H9 (cell line): ENCODE data around the gene SRGN. TPM values are rescaled to one million over a fixed set of nuclear protein-coding genes. Genes with fewer than 3 reads are reported as not detected.
"Not testable (repeated sequence)": the region's sequence is repeated elsewhere in the genome, so short reads cannot be mapped to it uniquely, and the experiment has no call there.

Source experiments
- DNase-seq: peaks from one replicate; pipeline ENCODE4 v3.0.0-alpha.2; 2017
- H2AFZ ChIP-seq: one replicate; pipeline ENCODE4 v1.6.1; 2013; ENCODE audit warnings: mild to moderate bottlenecking, low read length, control low read depth, moderate library complexity
- H2AK5ac ChIP-seq: 2 replicates; pipeline ENCODE4 v1.6.1; 2013; ENCODE audit warnings: low read length, control low read depth, mixed read lengths; ENCODE audit not compliant: insufficient read length
- H2BK120ac ChIP-seq: one replicate; pipeline ENCODE4 v1.6.1; 2013; ENCODE audit warnings: low read depth, mild to moderate bottlenecking, low read length, control low read depth, inconsistent platforms; ENCODE audit not compliant: poor library complexity, severe bottlenecking
- H2BK12ac ChIP-seq: 2 replicates; pipeline ENCODE4 v1.6.1; 2013; ENCODE audit warnings: low read length, control low read depth, mixed read lengths, low read depth; ENCODE audit not compliant: insufficient read length
- H2BK15ac ChIP-seq: 2 replicates; pipeline ENCODE4 v1.6.1; 2013; ENCODE audit warnings: low read depth, low read length, control low read depth
- H2BK20ac ChIP-seq: one replicate; pipeline ENCODE4 v1.6.1; 2013; ENCODE audit warnings: low read depth, mild to moderate bottlenecking, low read length, control low read depth, inconsistent platforms; ENCODE audit not compliant: poor library complexity, severe bottlenecking
- H2BK5ac ChIP-seq: 2 replicates; pipeline ENCODE4 v1.6.1; 2013; ENCODE audit warnings: low read length, control low read depth, mixed read lengths; ENCODE audit not compliant: insufficient read length
- H3K14ac ChIP-seq: 2 replicates; pipeline ENCODE4 v1.6.1; 2013; ENCODE audit warnings: low read length, control low read depth; ENCODE audit not compliant: insufficient read depth
- H3K18ac ChIP-seq: 2 replicates; pipeline ENCODE4 v1.6.1; 2013; ENCODE audit warnings: low read depth, mild to moderate bottlenecking, mixed read lengths, low read length, control low read depth; ENCODE audit not compliant: insufficient read length
- H3K23ac ChIP-seq: 2 replicates; pipeline ENCODE4 v1.6.1; 2013; ENCODE audit warnings: low read length, control low read depth, mixed read lengths, low read depth; ENCODE audit not compliant: insufficient read length
- H3K23me2 ChIP-seq: 2 replicates; pipeline ENCODE4 v1.6.1; 2013; ENCODE audit warnings: low read depth, mild to moderate bottlenecking, mixed read lengths, low read length, control low read depth; ENCODE audit not compliant: insufficient read length, poor library complexity, severe bottlenecking
- H3K27ac ChIP-seq: 2 replicates; pipeline ENCODE4 v1.5.1; 2013; ENCODE audit warnings: low read length, control low read depth, mixed read lengths, low read depth; ENCODE audit not compliant: insufficient read length
- H3K27me3 ChIP-seq: 2 replicates; pipeline ENCODE4 v1.6.1; 2013; ENCODE audit warnings: low read length, control low read depth, inconsistent platforms; ENCODE audit not compliant: insufficient read depth
- H3K4ac ChIP-seq: 2 replicates; pipeline ENCODE4 v1.6.1; 2013; ENCODE audit warnings: low read depth, mild to moderate bottlenecking, control low read depth, inconsistent platforms, low read length, moderate library complexity
- H3K4me1 ChIP-seq: 2 replicates; pipeline ENCODE4 v1.6.1; 2013; ENCODE audit warnings: low read length, control low read depth, inconsistent platforms; ENCODE audit not compliant: insufficient read depth
- H3K4me2 ChIP-seq: 2 replicates; pipeline ENCODE4 v1.6.1; 2013; ENCODE audit warnings: low read length, control low read depth, mixed read lengths; ENCODE audit not compliant: insufficient read length, insufficient read depth
- H3K56ac ChIP-seq: 2 replicates; pipeline ENCODE4 v1.6.1; 2013; ENCODE audit warnings: low read depth, mild to moderate bottlenecking, mixed read lengths, low read length, control low read depth; ENCODE audit not compliant: insufficient read length
- H3K79me1 ChIP-seq: 2 replicates; pipeline ENCODE4 v1.6.1; 2013; ENCODE audit warnings: low read depth, mild to moderate bottlenecking, moderate library complexity, low read length, control low read depth, inconsistent platforms; ENCODE audit not compliant: insufficient read depth, poor library complexity, severe bottlenecking
- H3K79me2 ChIP-seq: 2 replicates; pipeline ENCODE4 v1.6.1; 2013; ENCODE audit warnings: low read length, control low read depth, inconsistent platforms; ENCODE audit not compliant: insufficient read depth
- H3K9ac ChIP-seq: 2 replicates; pipeline ENCODE4 v1.6.1; 2013; ENCODE audit warnings: low read length, control low read depth, mixed read lengths; ENCODE audit not compliant: insufficient read length; ENCODE audit errors: extremely low read depth
- H3K9me3 ChIP-seq: one replicate; pipeline ENCODE4 v1.6.1; 2013; ENCODE audit warnings: low read depth, low read length, inconsistent platforms; ENCODE audit not compliant: control insufficient read depth
- H3T11ph ChIP-seq: one replicate; pipeline ENCODE4 v1.6.1; 2013; ENCODE audit warnings: mild to moderate bottlenecking, low read length, control low read depth, inconsistent platforms
- H4K20me1 ChIP-seq: one replicate; pipeline ENCODE4 v1.6.1; 2013; ENCODE audit not compliant: control insufficient read depth, insufficient read length, insufficient read depth
- H4K5ac ChIP-seq: 2 replicates; pipeline ENCODE4 v1.6.1; 2013; ENCODE audit warnings: low read depth, mild to moderate bottlenecking, mixed read lengths, low read length, control low read depth; ENCODE audit not compliant: insufficient read length
- H4K8ac ChIP-seq: replicated peaks from 2 replicates; pipeline ENCODE4 v1.6.1; 2013; ENCODE audit warnings: low read length, control low read depth, mixed read lengths, low read depth; ENCODE audit not compliant: insufficient read length
- H4K91ac ChIP-seq: 2 replicates; pipeline ENCODE4 v1.6.1; 2013; ENCODE audit warnings: low read depth, mild to moderate bottlenecking, moderate library complexity, mixed read lengths, low read length, control low read depth; ENCODE audit not compliant: insufficient read length
- H3K27ac Mint-ChIP-seq, 3 experiments: 2 replicates in 2 of 3; 3 replicates in 1 of 3; pipeline ENCODE4 v1.8.0; 2020 to 2021; ENCODE audit warnings: mixed read lengths in 3 of 3, mild to moderate bottlenecking in 1 of 3, moderate library complexity in 1 of 3
- H3K27me3 Mint-ChIP-seq: 2 replicates; pipeline ENCODE4 v1.8.0; 2021; ENCODE audit warnings: low read depth, mild to moderate bottlenecking, moderate library complexity, mixed read lengths
- H3K36me3 Mint-ChIP-seq, 3 experiments: 2 replicates in 2 of 3; 3 replicates in 1 of 3; pipeline ENCODE4 v1.8.0; 2020 to 2021; ENCODE audit warnings: low read depth in 3 of 3, mixed read lengths in 3 of 3; ENCODE audit not compliant: insufficient read depth in 1 of 3
- H3K4me1 Mint-ChIP-seq, 2 experiments: 2 replicates each; pipeline ENCODE4 v1.8.0; 2020; ENCODE audit warnings: mixed read lengths in 2 of 2
- H3K4me3 Mint-ChIP-seq, 2 experiments: 2 replicates in 1 of 2; 3 replicates in 1 of 2; pipeline ENCODE4 v1.8.0; 2020 to 2021; ENCODE audit warnings: mild to moderate bottlenecking in 2 of 2, mixed read lengths in 2 of 2, moderate library complexity in 1 of 2
- H3K9me3 Mint-ChIP-seq, 2 experiments: 2 replicates in 1 of 2; 3 replicates in 1 of 2; pipeline ENCODE4 v1.8.0; 2020; ENCODE audit warnings: mild to moderate bottlenecking in 2 of 2, mixed read lengths in 2 of 2, moderate library complexity in 1 of 2
- CTCF ChIP-seq: fragments of 200-600 bp; sonication (generic); conservative IDR thresholded peaks from 3 replicates; pipeline ENCODE4 v1.8.0; 2021; ENCODE audit warnings: antibody characterized with exemption, mild to moderate bottlenecking
- WGBS: extraction: QIAGEN DNeasy Blood & Tissue Kit; methylation state at CpG from one replicate; pipeline ENCODE4 v1.1.7; 2013; ENCODE audit warnings: missing lambda C conversion rate, low lambda C conversion rate, mixed read lengths; ENCODE audit not compliant: insufficient read length; ENCODE audit errors: extremely low coverage; 5-methylcytosine and 5-hydroxymethylcytosine counted together
- long read RNA-seq: library from polyadenylated mRNA; unstranded; transcript quantifications from one replicate; pipeline ENCODE4 v2.0.0, GENCODE V29; 2020
- total RNA-seq: library from RNA; stranded (reverse); gene quantifications from 2 replicates; pipeline ENCODE4 v1.2.1, GENCODE V29; 2021

SRGN gene
- total RNA-seq: not detected in 2 replicates
- long read RNA-seq: 0 reads

- H3K14ac ChIP-seq: no peak within 1 kb of the TSS
- H3K23me2 ChIP-seq: no peaks in the 10 kb centered on the region
- no peak for DNase-seq
- H3K4ac ChIP-seq: no peak within 1 kb of the TSS
- no peak within 1 kb of the TSS for H2AK5ac ChIP-seq
- H3K23ac ChIP-seq: no peak within 1 kb of the TSS
- no peaks in the 10 kb centered on the region for H3K79me2 ChIP-seq
- no peak within 1 kb of the TSS for H2BK20ac ChIP-seq
- H3K4me3 Mint-ChIP-seq: no peak within 1 kb of the TSS
- H4K5ac ChIP-seq: no peak within 1 kb of the TSS
- H2BK120ac ChIP-seq: no peak within 1 kb of the TSS
- H3K4me2 ChIP-seq: no peak within 1 kb of the TSS
- no peak within 1 kb of the TSS for H3K27ac ChIP-seq
- peaks cover 16 to 22% of the 10 kb centered on the region in 2 experiments for H3K4me1 Mint-ChIP-seq
- no peak within 1 kb of the TSS for H3K56ac ChIP-seq
- no peaks in the 10 kb centered on the region for H3K4me1 ChIP-seq
- no peak within 1 kb of the TSS for H3K18ac ChIP-seq
- no peaks in the 10 kb centered on the region; the same call in 1 of the 2 replicates for H3K27me3 Mint-ChIP-seq
- H3K9ac ChIP-seq: no peak within 1 kb of the TSS
- H2AFZ ChIP-seq: no peak within 1 kb of the TSS
- H3K36me3 Mint-ChIP-seq: no peaks in the 10 kb centered on the region
- H3K9me3 ChIP-seq: no peaks in the 10 kb centered on the region
- no peaks in the 10 kb centered on the region for H3K9me3 Mint-ChIP-seq
- no peak within 1 kb of the TSS for H4K8ac ChIP-seq
- no peak within 1 kb of the TSS for H2BK15ac ChIP-seq
- H3K27ac Mint-ChIP-seq: no peak within 1 kb of the TSS
- WGBS: no CpG with 5 or more reads among the region's 10 CpGs
- no peaks in the 10 kb centered on the region for H3K27me3 ChIP-seq
- H3K79me1 ChIP-seq: no peaks in the 10 kb centered on the region
- no peaks in the 10 kb centered on the region for H4K20me1 ChIP-seq
- H3T11ph ChIP-seq: no peak within 1 kb of the TSS
- no peak within 1 kb of the TSS for H4K91ac ChIP-seq
- no peak within 1 kb of the TSS for H2BK12ac ChIP-seq
- no peak for TF ChIP-seq CTCF
- no peak within 1 kb of the TSS for H2BK5ac ChIP-seq
These were observed at the start of gene SRGN for GRCh38 chr10:69087590-69088470. Gene SRGN (plus strand): TSS chr10:69088103. CDS start chr10:69088158, 55 bp downstream.

GRCh38 chr10:69040904-69041303 is 47.0 kb upstream of the SRGN start:
- H3K4ac ChIP-seq, H3K9ac ChIP-seq, H2AK5ac ChIP-seq, H4K20me1 ChIP-seq, H3K23me2 ChIP-seq, H3K36me3 Mint-ChIP-seq, H3K27ac Mint-ChIP-seq, H3K4me3 Mint-ChIP-seq, H3K27ac ChIP-seq, H3K4me1 ChIP-seq, H4K5ac ChIP-seq, H3T11ph ChIP-seq, H3K18ac ChIP-seq, H3K4me1 Mint-ChIP-seq, H4K91ac ChIP-seq, H3K56ac ChIP-seq, H2BK5ac ChIP-seq, H3K14ac ChIP-seq, H3K27me3 Mint-ChIP-seq, H3K9me3 ChIP-seq, H3K23ac ChIP-seq, H3K9me3 Mint-ChIP-seq, H2BK120ac ChIP-seq, H3K4me2 ChIP-seq, H4K8ac ChIP-seq, H2BK20ac ChIP-seq, H2AFZ ChIP-seq, H3K79me1 ChIP-seq, H3K27me3 ChIP-seq, H3K79me2 ChIP-seq, DNase-seq, H2BK12ac ChIP-seq, H2BK15ac ChIP-seq: not testable (repeated sequence)
- WGBS: no CpG with 5 or more reads among the region's 5 CpGs
